Fibroblast of gingiva (primary cell): ENCODE results near the gene TBC1D4.
A peak's percentile ranks its signal among the peaks of the same experiment; 100 is the strongest.

Experiments
- DNase-seq: peaks from one replicate; pipeline ENCODE4 v3.0.0-alpha.2; 2011; ENCODE audit warnings: low read depth

Gene TBC1D4

GRCh38 chr13:75418186-75418843 is 63.7 kb downstream of the TBC1D4 start:
- no peak for DNase-seq

- no peak for DNase-seq
Observed at GRCh38 chr13:75417656-75418055, 64.3 kb downstream of the TBC1D4 start.

GRCh38 chr13:75417012-75417384 is 65.0 kb downstream of the TBC1D4 start:
- no peak for DNase-seq

GRCh38 chr13:75416327-75417011 is 65.5 kb downstream of the TBC1D4 start:
- DNase-seq = no peak

- peak; percentile 84 for DNase-seq
Observed at GRCh38 chr13:75415694-75416093, 66.3 kb downstream of the TBC1D4 start.

- no peak for DNase-seq
Observed at GRCh38 chr13:75415171-75415570, 66.8 kb downstream of the TBC1D4 start.

- DNase-seq = no peak
Observed at GRCh38 chr13:75414036-75414827, 67.7 kb downstream of the TBC1D4 start.

GRCh38 chr13:75411924-75412537 is 69.9 kb downstream of the TBC1D4 start:
- no peak for DNase-seq

GRCh38 chr13:75410207-75410606 is 71.8 kb downstream of the TBC1D4 start:
- no peak for DNase-seq

GRCh38 chr13:75407998-75408397 is 74.0 kb downstream of the TBC1D4 start:
- no peak for DNase-seq

GRCh38 chr13:75407473-75407872 is 74.5 kb downstream of the TBC1D4 start:
- DNase-seq = no peak

GRCh38 chr13:75405976-75406703 is 75.8 kb downstream of the TBC1D4 start:
- DNase-seq = peak; percentile 82

- DNase-seq = no peak
Observed at GRCh38 chr13:75404726-75405125, 77.2 kb downstream of the TBC1D4 start.

GRCh38 chr13:75402787-75403186 is 79.2 kb downstream of the TBC1D4 start:
- no peak for DNase-seq

- DNase-seq = no peak
Observed at GRCh38 chr13:75400775-75401174, 81.2 kb downstream of the TBC1D4 start.

GRCh38 chr13:75399879-75400217 is 82.1 kb downstream of the TBC1D4 start:
- DNase-seq = no peak

GRCh38 chr13:75399168-75399878 is 82.6 kb downstream of the TBC1D4 start:
- DNase-seq = peak; percentile 41

GRCh38 chr13:75398072-75398471 is 83.9 kb downstream of the TBC1D4 start:
- DNase-seq = no peak

GRCh38 chr13:75395901-75396300 is 86.1 kb downstream of the TBC1D4 start:
- DNase-seq = no peak

GRCh38 chr13:75395066-75395465 is 86.9 kb downstream of the TBC1D4 start:
- DNase-seq = no peak

- peak; percentile 9 for DNase-seq
Observed at GRCh38 chr13:75393839-75394520, 88.0 kb downstream of the TBC1D4 start.
